ENCODE measurements around the gene ARHGAP15.

The ARHGAP15 gene

GRCh38 chr2:143356736-143357446, 227.7 kb downstream of the ARHGAP15 start:
- TF ChIP-seq CTCF (IDR thresholded peaks at IDR 0.05), result no peak
- Histone ChIP-seq H3K4me3 (no peak overlapping the region), H3K27ac (no peak overlapping the region)
- DNase-seq (ENCODE audit: low spot score), result no peak

GRCh38 chr2:143357966-143358365, 228.7 kb downstream of the ARHGAP15 start:
- H3K4me3 ChIP-seq, result no peak overlapping the region
- no peak for DNase-seq (ENCODE audit: low spot score)
- no peak for TF ChIP-seq CTCF (IDR thresholded peaks at IDR 0.05)
- H3K27ac ChIP-seq, result no peak overlapping the region

- no peak for DNase-seq (ENCODE audit: low spot score)
- H3K27ac ChIP-seq, result no peak overlapping the region
- TF ChIP-seq CTCF (IDR thresholded peaks at IDR 0.05), result no peak
- no peak overlapping the region for H3K4me3 ChIP-seq
Observed at GRCh38 chr2:143361346-143361745, 232.1 kb downstream of the ARHGAP15 start.

GRCh38 chr2:143371616-143372015, 242.4 kb downstream of the ARHGAP15 start:
- Histone ChIP-seq H3K4me3 (no peak overlapping the region), H3K27ac (no peak overlapping the region)
- DNase-seq (ENCODE audit: low spot score), result no peak
- TF ChIP-seq CTCF (IDR thresholded peaks at IDR 0.05), result no peak

GRCh38 chr2:143375384-143375880, 246.2 kb downstream of the ARHGAP15 start:
- no peak for TF ChIP-seq CTCF (IDR thresholded peaks at IDR 0.05)
- DNase-seq (ENCODE audit: low spot score), result no peak
- Histone ChIP-seq H3K4me3 (no peak overlapping the region), H3K27ac (no peak overlapping the region)

GRCh38 chr2:143378996-143379395, 249.8 kb downstream of the ARHGAP15 start:
- no peak for TF ChIP-seq CTCF (IDR thresholded peaks at IDR 0.05)
- H3K4me3 ChIP-seq, result no peak overlapping the region
- DNase-seq (ENCODE audit: low spot score), result no peak

GRCh38 chr2:143379955-143380354, 250.7 kb downstream of the ARHGAP15 start:
- DNase-seq (ENCODE audit: low spot score), result no peak
- no peak overlapping the region for H3K4me3 ChIP-seq
- no peak overlapping the region for H3K27ac ChIP-seq
- no peak for TF ChIP-seq CTCF (IDR thresholded peaks at IDR 0.05)

More at GRCh38 chr2:143378996-143379395, 249.8 kb downstream of the ARHGAP15 start:
- no peak overlapping the region for H3K27ac ChIP-seq

Measured in coronary artery (tissue), 2 donors.